ENCODE measurements around the gene SDK2.
A peak's percentile ranks its signal among the peaks of the same experiment; 100 is the strongest.

SDK2 gene

DNA sequence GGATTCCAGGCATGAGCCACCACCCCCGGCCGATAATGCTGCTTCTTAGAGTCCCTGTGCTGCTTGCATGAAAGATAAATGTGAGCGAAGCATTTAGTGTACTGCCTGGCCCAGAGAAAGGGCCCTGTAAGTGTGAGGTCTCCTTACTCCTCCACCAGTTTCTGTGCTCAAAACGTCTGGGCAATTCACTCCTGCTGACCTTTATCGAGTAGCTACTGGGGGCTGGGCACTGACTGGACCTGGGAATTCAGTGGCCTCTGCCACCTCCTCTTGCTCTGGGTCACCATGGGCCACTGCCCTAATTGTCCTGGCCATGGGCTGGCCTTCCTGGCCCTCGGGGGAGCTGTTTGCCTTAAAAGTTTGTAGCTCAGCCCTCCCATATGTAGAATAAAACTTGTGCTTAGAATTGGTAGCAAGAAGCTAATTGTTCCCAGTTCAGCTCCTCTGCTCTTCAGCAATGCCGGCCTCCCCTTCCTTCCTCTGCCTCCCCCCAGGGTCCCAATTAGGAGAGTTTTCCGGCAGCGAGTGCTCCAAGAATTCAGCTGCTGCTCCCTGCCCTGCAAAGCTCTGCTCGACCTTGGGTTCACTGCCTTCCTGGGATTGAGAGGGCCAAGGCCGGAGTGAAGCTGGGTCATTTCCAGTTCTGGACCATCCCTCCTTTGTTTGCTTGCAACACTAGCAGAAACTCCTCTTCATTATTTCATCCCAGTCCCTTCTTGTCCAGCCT, 233.5 kb downstream of the SDK2 start:
- TF ChIP-seq ZNF221 (tag by site-specific recombination; IDR thresholded peaks at IDR 0.05; ENCODE audit: borderline replicate concordance) (no peak), TRIM28 (IDR thresholded peaks at IDR 0.05; ENCODE audit: borderline replicate concordance, low read length) (no peak)
- Histone ChIP-seq H3K36me3 (ENCODE audit: control insufficient read depth in 2 of 2, insufficient read depth in 1 of 2, low read length in 2 of 2) (peaks cover 0 to 22% of the 10 kb centered on the region in 2 experiments; a peak in 2 of 3 replicates), H3K4me3 (ENCODE audit: low read depth, low read length) (no peak overlapping the region), H3K4me1 (ENCODE audit: control insufficient read depth, insufficient read depth, low read length) (no peaks in the 10 kb centered on the region), H3K9me3 (ENCODE audit: control insufficient read depth, insufficient read depth, low read depth, low read length) (no peaks in the 10 kb centered on the region), H3K27ac (ENCODE audit: extremely low read depth, low read depth, low read length) (no peak overlapping the region)
- CTCF ChIA-PET = interaction anchor here (0.5 to 2.1 kb wide), 3 partner anchors 18 to 714 kb away, joined by 3 to 13 read pairs (median 4); no protein-coding TSS in a partner anchor
- POLR2A ChIA-PET = no interaction called here

DNA sequence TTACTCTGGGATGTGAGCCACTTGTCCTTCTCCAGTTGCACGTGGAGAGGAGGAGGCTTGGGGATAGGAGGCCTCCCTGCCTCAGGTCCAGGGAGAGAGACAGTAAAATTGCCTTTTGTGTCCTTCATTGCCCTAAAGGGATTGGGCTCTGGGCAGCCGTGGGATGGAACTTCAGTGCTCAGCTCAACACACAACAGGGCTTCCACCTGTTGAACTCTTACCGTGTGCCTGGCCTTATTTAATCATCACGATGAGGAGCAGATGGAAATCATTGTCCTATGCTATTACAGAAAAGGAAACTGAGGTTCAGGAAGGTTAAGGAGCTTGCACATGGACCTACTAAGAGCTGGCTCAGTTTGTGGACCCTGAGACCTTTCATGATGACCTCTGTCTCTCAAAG, 240.0 kb downstream of the SDK2 start:
- Histone ChIP-seq H3K27ac (ENCODE audit: extremely low read depth, low read depth, low read length) (no peak overlapping the region), H3K4me3 (ENCODE audit: low read depth, low read length) (no peak overlapping the region), H3K9me3 (ENCODE audit: control insufficient read depth, insufficient read depth, low read depth, low read length) (no peaks in the 10 kb centered on the region), H3K4me1 (ENCODE audit: control insufficient read depth, insufficient read depth, low read length) (no peaks in the 10 kb centered on the region), H3K36me3 (ENCODE audit: control insufficient read depth in 2 of 2, insufficient read depth in 1 of 2, low read length in 2 of 2) (peaks cover 0 to 11% of the 10 kb centered on the region in 2 experiments; a peak in 2 of 3 replicates)
- ChIA-PET CTCF (interaction anchor here (1.0 to 1.1 kb wide), 3 partner anchors 13 to 306 kb away, joined by 3 read pairs; no protein-coding TSS in a partner anchor), POLR2A (no interaction called here)
- TF ChIP-seq ZNF114 (tag by site-specific recombination; IDR thresholded peaks at IDR 0.05) (no peak), SCRT1 (tag by site-specific recombination; IDR thresholded peaks at IDR 0.05; ENCODE audit: borderline replicate concordance) (peak; percentile 97), ZNF10 (tag by site-specific recombination; IDR thresholded peaks at IDR 0.05) (no peak), SCRT2 (tag by site-specific recombination; IDR thresholded peaks at IDR 0.05) (peak; percentile 96)
- TF ChIP-seq, protein P1, sequence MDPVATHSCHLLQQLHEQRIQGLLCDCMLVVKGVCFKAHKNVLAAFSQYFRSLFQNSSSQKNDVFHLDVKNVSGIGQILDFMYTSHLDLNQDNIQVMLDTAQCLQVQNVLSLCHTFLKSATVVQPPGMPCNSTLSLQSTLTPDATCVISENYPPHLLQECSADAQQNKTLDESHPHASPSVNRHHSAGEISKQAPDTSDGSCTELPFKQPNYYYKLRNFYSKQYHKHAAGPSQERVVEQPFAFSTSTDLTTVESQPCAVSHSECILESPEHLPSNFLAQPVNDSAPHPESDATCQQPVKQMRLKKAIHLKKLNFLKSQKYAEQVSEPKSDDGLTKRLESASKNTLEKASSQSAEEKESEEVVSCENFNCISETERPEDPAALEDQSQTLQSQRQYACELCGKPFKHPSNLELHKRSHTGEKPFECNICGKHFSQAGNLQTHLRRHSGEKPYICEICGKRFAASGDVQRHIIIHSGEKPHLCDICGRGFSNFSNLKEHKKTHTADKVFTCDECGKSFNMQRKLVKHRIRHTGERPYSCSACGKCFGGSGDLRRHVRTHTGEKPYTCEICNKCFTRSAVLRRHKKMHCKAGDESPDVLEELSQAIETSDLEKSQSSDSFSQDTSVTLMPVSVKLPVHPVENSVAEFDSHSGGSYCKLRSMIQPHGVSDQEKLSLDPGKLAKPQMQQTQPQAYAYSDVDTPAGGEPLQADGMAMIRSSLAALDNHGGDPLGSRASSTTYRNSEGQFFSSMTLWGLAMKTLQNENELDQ (tag by site-specific recombination; IDR thresholded peaks at IDR 0.05; ENCODE audit: low read depth) = no peak

DNA sequence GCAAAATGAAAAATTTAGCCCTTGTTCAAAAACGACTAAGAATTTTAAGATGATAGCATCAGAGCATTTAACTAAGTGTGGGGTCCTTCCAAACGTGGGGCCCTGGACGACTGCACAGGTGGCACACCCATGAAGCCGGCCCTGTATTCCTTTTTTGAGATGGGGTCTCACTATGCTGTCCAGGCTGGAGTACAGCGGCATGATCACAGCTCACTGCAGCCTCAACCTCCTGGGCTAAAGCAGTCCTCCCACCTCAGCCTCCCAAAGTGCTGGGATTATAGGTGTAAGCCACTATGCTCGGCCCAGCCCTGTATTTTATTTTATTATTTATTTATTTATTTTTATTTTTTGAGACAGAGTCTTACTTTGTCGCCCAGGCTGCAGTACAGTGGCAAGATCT, 241.8 kb downstream of the SDK2 start:
- TF ChIP-seq, protein P2, sequence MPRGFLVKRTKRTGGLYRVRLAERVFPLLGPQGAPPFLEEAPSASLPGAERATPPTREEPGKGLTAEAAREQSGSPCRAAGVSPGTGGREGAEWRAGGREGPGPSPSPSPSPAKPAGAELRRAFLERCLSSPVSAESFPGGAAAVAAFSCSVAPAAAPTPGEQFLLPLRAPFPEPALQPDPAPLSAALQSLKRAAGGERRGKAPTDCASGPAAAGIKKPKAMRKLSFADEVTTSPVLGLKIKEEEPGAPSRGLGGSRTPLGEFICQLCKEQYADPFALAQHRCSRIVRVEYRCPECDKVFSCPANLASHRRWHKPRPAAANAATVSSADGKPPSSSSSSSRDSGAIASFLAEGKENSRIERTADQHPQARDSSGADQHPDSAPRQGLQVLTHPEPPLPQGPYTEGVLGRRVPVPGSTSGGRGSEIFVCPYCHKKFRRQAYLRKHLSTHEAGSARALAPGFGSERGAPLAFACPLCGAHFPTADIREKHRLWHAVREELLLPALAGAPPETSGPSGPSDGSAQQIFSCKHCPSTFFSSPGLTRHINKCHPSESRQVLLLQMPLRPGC (tag by site-specific recombination; IDR thresholded peaks at IDR 0.05) = no peak
- TF ChIP-seq ZNF121 (tag by site-specific recombination; IDR thresholded peaks at IDR 0.05) = peak; percentile 81
- Histone ChIP-seq H3K4me1 (ENCODE audit: control insufficient read depth, insufficient read depth, low read length) (no peaks in the 10 kb centered on the region), H3K9me3 (ENCODE audit: control insufficient read depth, insufficient read depth, low read depth, low read length) (no peaks in the 10 kb centered on the region), H3K27ac (ENCODE audit: extremely low read depth, low read depth, low read length) (no peak overlapping the region), H3K4me3 (ENCODE audit: low read depth, low read length) (no peak overlapping the region), H3K36me3 (ENCODE audit: control insufficient read depth in 2 of 2, insufficient read depth in 1 of 2, low read length in 2 of 2) (peaks cover 0 to 11% of the 10 kb centered on the region in 2 experiments; a peak in 2 of 3 replicates)
- ChIA-PET CTCF (interaction anchor here (1.1 to 1.2 kb wide), 2 partner anchors 26 to 32 kb away, joined by 3 to 4 read pairs; no protein-coding TSS in a partner anchor), POLR2A (no interaction called here)

DNA sequence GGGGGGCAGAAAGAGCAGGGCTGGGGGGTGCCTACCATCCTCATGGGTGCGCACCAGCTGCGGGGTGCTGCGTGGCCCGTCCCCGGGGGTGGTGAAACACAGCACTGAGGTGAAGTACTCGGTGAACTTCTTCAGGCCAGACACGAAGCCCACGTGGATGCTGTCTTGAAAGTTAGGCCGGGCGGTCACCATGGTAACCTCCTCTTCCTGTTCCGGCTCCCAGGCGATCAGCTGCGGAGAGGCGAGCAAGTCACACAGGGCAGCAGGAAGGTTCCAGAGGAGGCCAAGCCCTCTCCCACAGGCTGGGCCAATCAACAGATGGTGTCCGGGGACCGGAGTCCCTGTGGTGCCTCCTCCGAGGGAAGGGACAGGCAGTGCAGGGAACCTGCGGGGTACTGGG, 242.3 kb downstream of the SDK2 start:
- Histone ChIP-seq H3K9me3 (ENCODE audit: control insufficient read depth, insufficient read depth, low read depth, low read length) (no peaks in the 10 kb centered on the region), H3K4me1 (ENCODE audit: control insufficient read depth, insufficient read depth, low read length) (no peaks in the 10 kb centered on the region), H3K36me3 (ENCODE audit: control insufficient read depth in 2 of 2, insufficient read depth in 1 of 2, low read length in 2 of 2) (peaks cover 0 to 11% of the 10 kb centered on the region in 2 experiments; a peak in 2 of 3 replicates), H3K4me3 (ENCODE audit: low read depth, low read length) (no peak overlapping the region), H3K27ac (ENCODE audit: extremely low read depth, low read depth, low read length) (no peak overlapping the region)
- TF ChIP-seq, protein P3, sequence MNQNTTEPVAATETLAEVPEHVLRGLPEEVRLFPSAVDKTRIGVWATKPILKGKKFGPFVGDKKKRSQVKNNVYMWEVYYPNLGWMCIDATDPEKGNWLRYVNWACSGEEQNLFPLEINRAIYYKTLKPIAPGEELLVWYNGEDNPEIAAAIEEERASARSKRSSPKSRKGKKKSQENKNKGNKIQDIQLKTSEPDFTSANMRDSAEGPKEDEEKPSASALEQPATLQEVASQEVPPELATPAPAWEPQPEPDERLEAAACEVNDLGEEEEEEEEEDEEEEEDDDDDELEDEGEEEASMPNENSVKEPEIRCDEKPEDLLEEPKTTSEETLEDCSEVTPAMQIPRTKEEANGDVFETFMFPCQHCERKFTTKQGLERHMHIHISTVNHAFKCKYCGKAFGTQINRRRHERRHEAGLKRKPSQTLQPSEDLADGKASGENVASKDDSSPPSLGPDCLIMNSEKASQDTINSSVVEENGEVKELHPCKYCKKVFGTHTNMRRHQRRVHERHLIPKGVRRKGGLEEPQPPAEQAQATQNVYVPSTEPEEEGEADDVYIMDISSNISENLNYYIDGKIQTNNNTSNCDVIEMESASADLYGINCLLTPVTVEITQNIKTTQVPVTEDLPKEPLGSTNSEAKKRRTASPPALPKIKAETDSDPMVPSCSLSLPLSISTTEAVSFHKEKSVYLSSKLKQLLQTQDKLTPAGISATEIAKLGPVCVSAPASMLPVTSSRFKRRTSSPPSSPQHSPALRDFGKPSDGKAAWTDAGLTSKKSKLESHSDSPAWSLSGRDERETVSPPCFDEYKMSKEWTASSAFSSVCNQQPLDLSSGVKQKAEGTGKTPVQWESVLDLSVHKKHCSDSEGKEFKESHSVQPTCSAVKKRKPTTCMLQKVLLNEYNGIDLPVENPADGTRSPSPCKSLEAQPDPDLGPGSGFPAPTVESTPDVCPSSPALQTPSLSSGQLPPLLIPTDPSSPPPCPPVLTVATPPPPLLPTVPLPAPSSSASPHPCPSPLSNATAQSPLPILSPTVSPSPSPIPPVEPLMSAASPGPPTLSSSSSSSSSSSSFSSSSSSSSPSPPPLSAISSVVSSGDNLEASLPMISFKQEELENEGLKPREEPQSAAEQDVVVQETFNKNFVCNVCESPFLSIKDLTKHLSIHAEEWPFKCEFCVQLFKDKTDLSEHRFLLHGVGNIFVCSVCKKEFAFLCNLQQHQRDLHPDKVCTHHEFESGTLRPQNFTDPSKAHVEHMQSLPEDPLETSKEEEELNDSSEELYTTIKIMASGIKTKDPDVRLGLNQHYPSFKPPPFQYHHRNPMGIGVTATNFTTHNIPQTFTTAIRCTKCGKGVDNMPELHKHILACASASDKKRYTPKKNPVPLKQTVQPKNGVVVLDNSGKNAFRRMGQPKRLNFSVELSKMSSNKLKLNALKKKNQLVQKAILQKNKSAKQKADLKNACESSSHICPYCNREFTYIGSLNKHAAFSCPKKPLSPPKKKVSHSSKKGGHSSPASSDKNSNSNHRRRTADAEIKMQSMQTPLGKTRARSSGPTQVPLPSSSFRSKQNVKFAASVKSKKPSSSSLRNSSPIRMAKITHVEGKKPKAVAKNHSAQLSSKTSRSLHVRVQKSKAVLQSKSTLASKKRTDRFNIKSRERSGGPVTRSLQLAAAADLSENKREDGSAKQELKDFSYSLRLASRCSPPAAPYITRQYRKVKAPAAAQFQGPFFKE (tag by site-specific recombination; IDR thresholded peaks at IDR 0.05; ENCODE audit: borderline replicate concordance) = no peak
- no peak for TF ChIP-seq MYNN (tag by site-specific recombination; IDR thresholded peaks at IDR 0.05; ENCODE audit: borderline replicate concordance)
- TF ChIP-seq OSR2 (tag by site-specific recombination; IDR thresholded peaks at IDR 0.05) = no peak
- no peak for TF ChIP-seq YY2 (tag by site-specific recombination; IDR thresholded peaks at IDR 0.05)
- TF ChIP-seq ZNF433 (tag by site-specific recombination; IDR thresholded peaks at IDR 0.05; ENCODE audit: low read depth) = no peak
- POLR2A ChIA-PET = no interaction called here
- CTCF ChIA-PET = interaction anchor here (0.7 kb wide), 1 partner anchor 24 kb away, joined by 3 read pairs; no protein-coding TSS in a partner anchor
